GM23338 (cell line): ENCODE data around the gene P2RY6.

Source experiments
- CREB1 ChIP-seq: fragments of 250-450 bp; sonication (Bioruptor Pico); IDR thresholded peaks from 2 replicates; pipeline ENCODE4 v1.5.0; 2020; ENCODE audit warnings: low read depth, mild to moderate bottlenecking, moderate library complexity
- CTCF ChIP-seq, 2 experiments: fragments of 200-600 bp in 1 of 2; sonication (generic) in 1 of 2; conservative IDR thresholded peaks; 2 replicates each; pipeline versions ENCODE4 v1.5.1 to v1.6.1; 2016 to 2017; ENCODE audit warnings: antibody characterized with exemption in 2 of 2, low read depth in 2 of 2, mild to moderate bottlenecking in 2 of 2, moderate library complexity in 1 of 2
- ETS1 ChIP-seq: IDR thresholded peaks from 2 replicates; pipeline ENCODE4 v1.6.1; 2016; ENCODE audit warnings: antibody characterized with exemption
- EZH2 ChIP-seq: fragments of 200-600 bp; sonication (generic); IDR thresholded peaks from one replicate; pipeline ENCODE4 v1.8.0; 2017; ENCODE audit warnings: antibody characterized with exemption, mild to moderate bottlenecking, low read depth; ENCODE audit not compliant: unreplicated experiment
- EZH2phosphoT487 ChIP-seq: fragments of 200-600 bp; sonication (generic); IDR thresholded peaks from one replicate; pipeline ENCODE4 v1.8.1; 2018; ENCODE audit warnings: antibody characterized with exemption; ENCODE audit not compliant: unreplicated experiment
- JUNB ChIP-seq: IDR thresholded peaks from one replicate; pipeline ENCODE4 v1.6.1; 2016; ENCODE audit warnings: antibody characterized with exemption; ENCODE audit not compliant: unreplicated experiment
- POLR2AphosphoS5 ChIP-seq: IDR thresholded peaks from 2 replicates; pipeline ENCODE4 v1.6.1; 2016; ENCODE audit warnings: antibody characterized with exemption, low read depth
- STAT1 ChIP-seq: IDR thresholded peaks from one replicate; pipeline ENCODE4 v1.6.1; 2016; ENCODE audit warnings: antibody characterized with exemption; ENCODE audit not compliant: unreplicated experiment
- ZNF114 ChIP-seq: fragments of 250-450 bp; sonication (Bioruptor Pico); IDR thresholded peaks from 2 replicates; pipeline ENCODE4 v1.5.0; 2020; ENCODE audit warnings: mild to moderate bottlenecking, moderate library complexity
- ZNF331 ChIP-seq: fragments of 250-450 bp; sonication (Bioruptor Pico); IDR thresholded peaks from 2 replicates; pipeline ENCODE4 v1.5.0; 2020; ENCODE audit warnings: low read depth, mild to moderate bottlenecking, moderate library complexity
- TF ChIP-seq, protein P1 (sequence below): IDR thresholded peaks from one replicate; pipeline ENCODE4 v1.6.1; 2018; ENCODE audit warnings: antibody characterized with exemption; ENCODE audit not compliant: unreplicated experiment

DNA sequence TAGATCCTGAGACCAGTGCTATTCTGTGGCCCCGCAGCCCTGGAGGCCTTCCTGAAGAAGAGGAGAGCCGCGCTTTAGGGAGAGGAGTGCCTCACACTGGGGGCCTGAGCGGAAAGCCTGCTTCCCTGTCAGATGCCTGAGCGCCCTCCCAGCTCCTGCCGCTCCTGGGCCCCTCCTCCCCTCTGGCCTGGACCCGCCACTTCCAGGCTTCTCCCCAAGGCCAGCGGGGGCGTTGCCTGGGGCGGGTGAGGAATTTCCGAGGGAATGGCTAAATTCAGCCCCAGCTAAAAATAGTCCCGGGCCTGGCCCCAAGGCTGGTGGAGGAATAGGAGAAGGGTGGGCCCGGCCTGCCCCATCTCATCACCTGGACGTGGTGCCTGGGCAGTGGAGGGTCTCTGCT lies 51.3 kb downstream of the P2RY6 start:
- TF ChIP-seq POLR2AphosphoS5 (no peak), CTCF (conservative IDR thresholded peaks at IDR 0.05; ENCODE audit: low read depth in 2 of 2) (no peak), EZH2phosphoT487 (no peak), EZH2 (no peak), CREB1 (CRISPR knock-in tag) (no peak), STAT1 (no peak), JUNB (no peak), ZNF331 (CRISPR knock-in tag) (no peak), ETS1 (no peak), ZNF114 (CRISPR knock-in tag) (no peak)
- TF ChIP-seq, protein P1, sequence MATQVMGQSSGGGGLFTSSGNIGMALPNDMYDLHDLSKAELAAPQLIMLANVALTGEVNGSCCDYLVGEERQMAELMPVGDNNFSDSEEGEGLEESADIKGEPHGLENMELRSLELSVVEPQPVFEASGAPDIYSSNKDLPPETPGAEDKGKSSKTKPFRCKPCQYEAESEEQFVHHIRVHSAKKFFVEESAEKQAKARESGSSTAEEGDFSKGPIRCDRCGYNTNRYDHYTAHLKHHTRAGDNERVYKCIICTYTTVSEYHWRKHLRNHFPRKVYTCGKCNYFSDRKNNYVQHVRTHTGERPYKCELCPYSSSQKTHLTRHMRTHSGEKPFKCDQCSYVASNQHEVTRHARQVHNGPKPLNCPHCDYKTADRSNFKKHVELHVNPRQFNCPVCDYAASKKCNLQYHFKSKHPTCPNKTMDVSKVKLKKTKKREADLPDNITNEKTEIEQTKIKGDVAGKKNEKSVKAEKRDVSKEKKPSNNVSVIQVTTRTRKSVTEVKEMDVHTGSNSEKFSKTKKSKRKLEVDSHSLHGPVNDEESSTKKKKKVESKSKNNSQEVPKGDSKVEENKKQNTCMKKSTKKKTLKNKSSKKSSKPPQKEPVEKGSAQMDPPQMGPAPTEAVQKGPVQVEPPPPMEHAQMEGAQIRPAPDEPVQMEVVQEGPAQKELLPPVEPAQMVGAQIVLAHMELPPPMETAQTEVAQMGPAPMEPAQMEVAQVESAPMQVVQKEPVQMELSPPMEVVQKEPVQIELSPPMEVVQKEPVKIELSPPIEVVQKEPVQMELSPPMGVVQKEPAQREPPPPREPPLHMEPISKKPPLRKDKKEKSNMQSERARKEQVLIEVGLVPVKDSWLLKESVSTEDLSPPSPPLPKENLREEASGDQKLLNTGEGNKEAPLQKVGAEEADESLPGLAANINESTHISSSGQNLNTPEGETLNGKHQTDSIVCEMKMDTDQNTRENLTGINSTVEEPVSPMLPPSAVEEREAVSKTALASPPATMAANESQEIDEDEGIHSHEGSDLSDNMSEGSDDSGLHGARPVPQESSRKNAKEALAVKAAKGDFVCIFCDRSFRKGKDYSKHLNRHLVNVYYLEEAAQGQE: no peak
